Right ventricle myocardium superior (tissue), 1 donor: ENCODE measurements around the gene CLDN24. TPM values are rescaled to one million over a fixed set of nuclear protein-coding genes. Genes with fewer than 3 reads are reported as not detected.
"Not testable (repeated sequence)": the region's sequence is repeated elsewhere in the genome, so short reads cannot be mapped to it uniquely, and the experiment has no call there.

Experiments
- ATAC-seq: fragments of 200-7000 bp; cut with Tn5 transposase; one replicate; pipeline ENCODE4 v1.9.1; 2020; ENCODE audit warnings: mild to moderate bottlenecking; ENCODE audit not compliant: poor library complexity
- DNase-seq: peaks from one replicate; pipeline ENCODE4 v3.0.0-alpha.2; 2020
- intact Hi-C: fragments of 100-400 bp; cut with DNase I; formaldehyde crosslinking; loops from one replicate; pipeline ENCODE4 v1.11.2; 2022
- total RNA-seq: library from RNA; stranded (reverse); fragmentation: NEBNext Ultra II Directional; extraction: Animal tissue kit (Norgen Biotek cat#: 25700); gene quantifications from one replicate; pipeline ENCODE4 v1.2.1, GENCODE V29; 2021
- donor health status: DM: no; HTN: yes; CAD: no; lungs with severe emphysema.

The CLDN24 gene
- total RNA-seq, 1 donor from 2014 or later, result not detected

DNA sequence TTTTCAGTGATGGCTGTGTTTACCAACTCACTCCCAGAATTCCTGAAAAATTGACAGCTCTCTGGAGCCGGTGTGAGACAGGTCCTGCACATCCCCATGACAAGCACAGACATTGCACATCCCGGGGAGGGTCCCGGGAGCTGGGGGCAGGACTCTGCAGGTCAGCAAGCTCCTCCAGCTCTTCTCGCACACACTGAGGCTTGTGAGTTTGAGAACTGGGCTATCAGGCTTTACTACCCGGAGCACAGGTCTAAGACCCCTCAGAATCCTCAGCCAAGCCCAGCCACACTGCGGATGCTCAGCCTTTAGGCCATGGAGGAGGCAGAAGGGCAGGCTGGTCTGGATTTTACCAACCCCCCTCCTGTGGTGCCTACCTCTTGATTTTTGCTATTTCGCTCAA is 5.6 kb upstream of the CLDN24 start:
- intact Hi-C loops, result no loop called here
- ATAC-seq (no peak), DNase-seq (no peak)

DNA sequence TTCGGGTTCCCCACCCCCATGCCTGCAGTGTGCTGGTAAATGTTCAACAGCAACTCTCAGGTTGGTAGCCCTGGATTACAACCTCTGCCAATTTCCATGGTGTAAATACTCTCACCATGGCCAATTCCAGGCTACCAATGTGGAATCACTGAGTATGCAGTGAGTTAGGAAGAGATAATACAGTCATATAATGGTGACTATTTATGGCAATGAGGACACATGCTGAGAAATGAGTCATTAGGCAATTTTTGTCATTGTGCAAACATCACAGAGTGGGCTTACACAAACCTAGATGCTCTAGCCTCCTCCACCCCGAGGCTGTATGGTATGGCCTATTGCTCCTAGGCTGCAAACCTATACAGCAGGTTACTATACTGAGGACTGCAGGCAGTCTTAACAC is 4.6 kb upstream of the CLDN24 start:
- no peak for ATAC-seq
- no peak for DNase-seq
- intact Hi-C loops, result no loop called here

DNA sequence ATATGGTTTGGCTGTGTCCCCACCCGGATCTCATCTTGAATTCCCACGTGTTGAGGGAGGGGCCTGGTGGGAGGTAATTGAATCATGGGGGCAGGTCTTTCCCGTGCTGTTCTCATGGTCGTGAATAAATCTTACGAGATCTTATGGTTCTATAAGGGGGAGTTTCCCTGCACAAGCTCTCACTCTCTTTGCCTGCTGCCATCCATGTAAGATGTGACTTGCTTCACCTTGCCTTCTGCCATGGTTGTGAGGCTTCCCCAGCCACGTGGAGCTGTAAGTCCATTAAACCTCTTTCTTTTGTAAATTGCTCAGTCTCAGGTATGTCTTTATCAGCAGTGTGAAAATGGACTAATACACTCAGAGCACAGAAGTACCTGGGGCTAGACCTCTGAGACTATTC is 4.2 kb upstream of the CLDN24 start:
- intact Hi-C loops, ATAC-seq, DNase-seq: not testable (repeated sequence)

DNA sequence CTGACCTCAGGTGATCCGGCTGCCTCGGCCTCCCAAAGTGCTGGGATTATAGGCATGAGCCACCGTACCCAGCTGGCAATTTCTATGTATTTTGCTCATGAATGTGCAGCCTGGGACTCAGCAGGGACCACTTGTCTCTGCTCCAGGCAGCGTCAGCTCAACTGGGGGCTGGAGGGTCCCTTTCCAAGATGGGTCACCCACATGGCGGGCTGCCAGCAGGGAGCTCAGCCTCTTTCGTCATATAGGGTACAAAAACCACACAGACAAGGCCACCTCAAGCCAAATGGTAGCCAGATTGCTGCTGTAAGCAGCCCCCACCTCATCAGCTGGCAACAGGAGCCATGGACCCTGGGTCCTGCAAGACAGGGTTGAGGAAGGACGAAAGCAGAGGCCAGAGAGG is 2.4 kb upstream of the CLDN24 start:
- DNase-seq (no peak), ATAC-seq (no peak)
- intact Hi-C loops, result no loop called here

DNA sequence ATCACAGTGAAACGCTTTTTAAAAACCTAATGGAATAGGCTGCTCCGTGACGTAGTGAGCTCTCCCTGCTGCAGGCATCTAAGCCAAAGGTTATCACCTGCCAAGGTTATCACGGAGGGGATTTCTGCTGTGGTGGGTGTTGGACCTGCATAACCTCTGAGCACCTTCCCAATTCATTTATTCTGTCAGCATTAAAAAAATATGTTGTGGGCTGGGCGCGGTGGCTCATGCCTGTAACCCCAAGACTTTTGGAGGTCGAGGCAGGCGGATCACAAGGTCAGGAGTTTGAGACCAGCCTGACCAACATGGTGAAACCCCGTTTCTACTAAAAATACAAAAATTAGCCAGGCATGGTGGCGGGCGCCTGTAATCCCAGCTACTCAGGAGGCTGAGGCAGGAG is 1.8 kb upstream of the CLDN24 start:
- ATAC-seq, intact Hi-C loops, DNase-seq: not testable (repeated sequence)

DNA sequence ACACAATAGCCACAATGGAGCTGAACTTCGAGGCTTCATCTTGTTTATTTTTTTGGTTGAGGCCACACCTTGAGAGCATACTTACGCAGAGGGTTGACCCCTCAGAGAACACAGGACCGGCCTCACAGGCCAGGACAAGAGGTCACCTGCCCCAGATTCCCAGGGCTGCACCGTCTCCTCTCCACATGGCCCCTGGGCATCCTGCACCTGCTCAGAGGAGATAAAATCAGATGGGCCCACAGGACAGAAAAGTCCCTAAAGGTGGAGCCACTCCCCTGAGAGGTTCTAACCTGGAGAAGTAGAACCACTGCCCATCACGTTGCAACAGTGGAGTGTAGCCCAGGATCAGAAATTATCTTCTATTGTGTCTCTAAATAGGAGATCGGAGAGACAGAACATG is 1.1 kb upstream of the CLDN24 start:
- intact Hi-C loops, result no loop called here
- ATAC-seq, result no peak
- DNase-seq, result no peak

DNA sequence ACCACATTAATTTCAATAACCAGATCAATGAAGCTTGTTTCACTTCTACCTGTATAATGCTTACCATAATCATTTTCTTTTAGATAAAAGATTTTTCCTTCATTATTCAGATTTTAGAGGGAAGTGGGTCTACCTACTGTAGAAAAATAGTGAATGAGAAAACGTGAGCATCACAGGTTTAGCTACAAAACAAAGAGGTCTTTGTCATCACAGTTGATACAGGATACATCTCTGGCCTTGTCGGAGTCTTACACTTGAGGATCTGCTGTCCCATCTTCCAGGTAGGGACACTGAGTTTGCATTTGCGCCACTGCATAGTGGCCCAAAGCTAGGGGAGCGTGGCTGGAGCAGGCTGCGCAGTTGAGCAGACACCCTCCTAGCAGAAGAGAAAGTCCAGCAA is 710 bp downstream of the CLDN24 start:
- DNase-seq (no peak), ATAC-seq (no peak)
- intact Hi-C loops, result no loop called here

DNA sequence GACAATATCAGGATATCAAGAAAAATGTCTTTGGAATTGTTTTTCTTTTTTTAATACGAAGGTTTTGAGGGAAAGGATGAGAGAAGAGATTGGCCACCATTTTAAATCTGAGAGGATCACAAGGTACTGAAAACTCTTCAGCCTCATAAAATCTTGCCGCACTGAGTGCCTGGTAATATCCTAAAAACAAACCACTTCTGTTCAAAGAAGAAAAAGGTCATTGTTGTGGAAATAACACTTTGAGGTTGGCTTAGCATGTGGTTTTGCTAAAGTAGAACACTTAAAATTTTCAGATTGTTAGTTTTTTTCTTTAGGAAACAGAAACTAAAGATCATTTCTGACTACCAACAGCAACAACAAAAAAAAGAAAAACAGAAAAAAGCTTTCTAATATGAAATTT is 1.1 kb downstream of the CLDN24 start:
- DNase-seq, result no peak
- intact Hi-C loops, result no loop called here
- no peak for ATAC-seq

DNA sequence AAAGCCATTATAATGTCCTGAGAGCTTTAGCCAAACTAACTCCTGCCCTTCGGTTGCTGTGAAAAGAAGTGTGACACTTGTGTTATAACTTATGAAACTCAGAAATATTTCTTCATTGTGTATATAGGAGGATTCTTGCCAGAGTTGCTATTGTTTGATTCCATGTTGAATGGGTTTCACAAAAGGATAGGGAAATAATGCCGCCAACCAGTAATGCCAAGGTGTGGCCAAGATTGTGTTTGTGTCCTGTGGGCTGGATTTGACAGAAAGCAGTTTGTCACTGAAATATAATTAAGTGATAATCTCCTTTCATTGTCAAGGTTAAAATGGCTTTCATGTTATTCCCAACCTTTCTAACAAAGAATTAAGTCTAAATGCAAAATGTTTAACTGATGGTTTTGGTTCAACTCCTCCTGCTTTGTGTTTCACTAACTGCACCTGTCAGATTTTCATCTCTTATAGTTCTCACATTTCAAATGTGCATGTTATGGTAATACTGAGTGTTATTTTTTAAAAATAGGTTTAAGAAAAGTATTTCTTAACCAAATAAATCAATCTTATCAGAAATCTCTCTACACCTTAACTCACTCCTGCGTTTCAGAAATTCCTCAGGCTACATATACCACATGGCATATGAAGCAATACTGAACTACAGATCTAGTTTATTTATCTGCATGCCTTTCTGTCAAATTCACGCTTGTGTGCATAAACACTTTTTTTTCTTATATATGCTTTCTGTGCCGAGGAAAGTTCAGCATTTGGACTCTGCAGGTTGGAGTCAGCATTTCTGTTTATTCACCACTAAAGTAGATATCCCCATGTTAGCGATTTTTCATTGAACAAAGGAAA is 1.8 kb downstream of the CLDN24 start, which contains the start of gene CLDN22:
CLDN22 (minus strand) TSS at position 66 of the 849 bp plus-strand sequence; CDS start at position 8, 58 bp downstream.
- ATAC-seq (no peak), DNase-seq (no peak)
- intact Hi-C loops, result no loop called here

DNA sequence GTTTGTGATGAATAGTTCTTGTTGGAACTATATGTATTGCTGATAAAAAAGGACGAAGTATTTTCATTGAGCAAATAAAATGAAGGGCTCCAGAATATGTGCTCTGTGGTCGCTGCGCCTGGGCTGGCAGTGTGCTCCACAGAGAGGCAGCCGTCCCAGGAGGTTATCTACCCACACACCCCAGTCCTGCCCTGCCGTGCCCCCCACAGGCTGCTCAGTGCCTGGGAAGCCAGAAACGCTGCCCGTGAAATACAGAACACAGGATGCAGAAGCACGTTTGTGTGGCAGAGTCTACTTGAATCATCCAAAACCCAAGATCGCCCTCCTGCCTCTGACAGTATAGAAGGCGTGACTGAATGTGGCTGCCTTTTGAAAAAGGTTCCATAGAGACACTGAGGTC is 3.6 kb downstream of the CLDN24 start:
- intact Hi-C loops, result no loop called here
- ATAC-seq (no peak), DNase-seq (no peak)

DNA sequence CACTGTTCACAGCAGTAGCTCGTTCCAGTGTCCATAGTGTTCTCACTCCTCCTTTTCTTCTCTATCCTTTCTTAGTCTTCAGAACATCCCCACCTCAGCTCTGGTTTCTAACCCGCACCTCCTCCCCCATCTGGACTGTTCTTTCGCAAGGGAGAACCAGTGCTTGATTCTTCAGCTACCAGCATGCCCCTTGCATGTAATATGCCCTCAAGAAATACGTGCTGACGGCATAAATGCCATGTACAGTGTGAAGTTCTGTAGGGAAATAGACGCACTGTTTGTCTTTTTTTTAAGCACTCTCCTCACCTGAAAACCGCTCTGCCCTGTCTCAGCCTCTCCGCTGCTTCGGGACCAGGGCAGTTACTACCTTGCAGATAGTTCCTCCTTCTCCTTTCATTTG is 7.4 kb downstream of the CLDN24 start:
- DNase-seq (no peak), ATAC-seq (no peak)
- intact Hi-C loops, result no loop called here

DNA sequence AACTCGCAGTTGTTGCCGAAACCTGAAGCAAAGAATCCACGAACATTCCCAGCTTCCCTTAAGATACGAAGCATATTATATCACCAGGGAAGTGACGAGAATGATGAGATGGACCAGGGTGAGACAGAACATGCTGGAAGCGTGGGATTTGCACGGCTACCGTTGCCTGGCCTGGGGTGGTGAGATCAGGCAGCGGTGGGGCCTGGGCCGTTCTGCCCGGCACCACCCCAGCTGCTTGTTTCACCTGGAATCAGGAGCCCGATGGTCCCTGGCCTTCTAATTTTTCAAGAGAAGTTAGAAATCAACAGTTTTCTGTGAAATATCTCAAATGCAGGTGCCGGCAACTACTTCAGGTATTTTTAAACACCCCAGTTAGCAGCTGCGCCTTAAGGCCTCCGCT is 7.9 kb downstream of the CLDN24 start:
- intact Hi-C loops, result no loop called here

DNA sequence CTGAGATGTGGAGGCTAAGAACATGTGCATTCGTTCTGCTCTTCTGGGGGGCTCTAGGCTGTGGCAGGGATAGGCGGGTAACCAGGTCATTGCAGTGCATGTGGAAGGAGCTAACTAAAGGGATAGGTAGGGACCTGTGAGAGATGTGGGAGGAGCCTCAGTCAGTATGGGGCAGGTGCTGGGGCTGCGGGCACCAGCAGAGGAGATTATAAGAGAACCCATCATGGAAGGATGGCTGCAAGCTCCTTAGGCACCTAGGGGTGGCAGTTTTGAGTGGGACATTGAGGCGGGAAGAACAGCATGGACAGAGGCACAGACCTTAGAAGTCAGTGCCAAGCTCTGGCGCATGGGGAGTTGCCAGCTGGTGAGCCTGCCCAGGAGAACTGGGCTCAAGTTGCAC is 9.4 kb downstream of the CLDN24 start:
- ATAC-seq (no peak), DNase-seq (no peak)
- intact Hi-C loops, result no loop called here

More for the DNA sequence above, 7.9 kb downstream of the CLDN24 start:
- ATAC-seq (no peak), DNase-seq (no peak)

DNA sequence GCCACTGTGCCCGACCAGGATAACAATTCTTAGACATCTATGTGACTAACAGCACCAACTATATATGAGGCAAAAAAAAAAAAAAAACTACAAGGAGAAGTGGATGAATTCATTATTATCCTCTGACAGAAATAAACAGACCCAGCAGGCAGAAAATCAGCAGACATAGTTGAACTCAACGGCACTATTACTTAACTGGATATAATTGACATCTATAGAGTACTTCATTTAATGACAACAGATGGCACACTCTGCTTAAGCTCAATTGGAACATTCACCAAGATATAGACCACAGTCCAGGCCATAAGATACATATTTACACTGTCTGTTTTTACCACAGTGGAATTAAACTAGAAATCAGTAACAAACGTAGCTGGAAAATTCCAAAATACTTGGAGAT is 15.4 kb downstream of the CLDN24 start:
- intact Hi-C loops, result no loop called here
- no peak for DNase-seq
- ATAC-seq, result no peak

DNA sequence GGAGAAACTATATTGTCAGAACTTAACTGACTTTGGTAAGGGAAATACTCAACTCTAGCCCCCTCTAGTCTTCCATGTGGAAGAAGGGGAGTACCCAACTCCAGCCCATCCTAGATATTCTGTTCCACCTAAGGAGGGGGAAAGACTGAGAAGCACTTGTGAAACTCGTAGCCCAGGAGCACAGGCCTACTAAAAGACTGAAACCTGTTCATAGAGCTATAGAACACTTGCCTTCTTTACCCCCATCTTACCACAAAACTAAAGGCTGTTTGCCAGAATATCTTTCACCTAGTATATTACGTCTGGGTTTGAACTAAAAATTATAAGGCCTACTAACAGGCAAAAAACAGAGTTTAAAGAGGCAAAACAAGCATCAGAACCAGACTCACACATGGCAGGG is 17.7 kb downstream of the CLDN24 start:
- no peak for DNase-seq
- ATAC-seq, result no peak
- intact Hi-C loops, result no loop called here

DNA sequence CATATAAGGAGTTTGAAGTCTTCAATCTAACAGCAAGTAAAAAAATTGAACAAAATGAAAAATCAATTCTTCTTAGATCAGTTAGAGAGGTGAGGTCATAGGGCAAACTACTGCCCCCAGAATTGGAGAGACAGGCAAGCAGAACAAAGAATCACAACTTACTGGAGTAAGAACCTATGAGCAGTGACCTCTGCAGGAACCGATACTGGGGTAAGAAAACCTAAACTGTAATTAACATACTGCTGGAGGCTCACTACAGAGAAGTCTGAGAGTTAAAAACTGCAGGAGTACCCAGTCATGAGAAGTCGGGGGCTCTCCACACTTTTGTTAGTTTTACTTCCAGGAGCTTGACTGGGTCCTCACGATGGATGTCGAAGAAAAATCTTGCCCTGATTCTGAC is 18.2 kb downstream of the CLDN24 start:
- no peak for DNase-seq
- intact Hi-C loops, result no loop called here
- ATAC-seq, result no peak

DNA sequence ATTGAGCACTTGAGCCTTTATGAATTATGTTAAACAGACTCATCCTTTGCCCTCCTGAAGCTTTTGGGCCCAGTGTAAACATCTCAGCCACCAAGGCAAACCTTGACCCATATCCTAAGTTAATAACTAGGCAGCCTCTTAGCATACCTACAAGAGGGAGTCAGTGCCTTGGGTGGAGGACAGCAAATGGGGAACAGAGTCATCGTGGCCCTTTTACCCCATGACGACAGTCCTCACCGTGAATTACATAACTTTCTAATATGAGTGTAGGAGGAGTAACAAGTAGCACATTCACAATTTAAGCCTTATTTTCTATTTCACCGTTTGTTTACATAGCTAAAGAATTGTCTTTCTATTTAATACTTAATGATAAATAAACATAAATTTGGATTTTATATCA is 18.9 kb downstream of the CLDN24 start:
- ATAC-seq (no peak), DNase-seq (no peak)
- intact Hi-C loops, result no loop called here

DNA sequence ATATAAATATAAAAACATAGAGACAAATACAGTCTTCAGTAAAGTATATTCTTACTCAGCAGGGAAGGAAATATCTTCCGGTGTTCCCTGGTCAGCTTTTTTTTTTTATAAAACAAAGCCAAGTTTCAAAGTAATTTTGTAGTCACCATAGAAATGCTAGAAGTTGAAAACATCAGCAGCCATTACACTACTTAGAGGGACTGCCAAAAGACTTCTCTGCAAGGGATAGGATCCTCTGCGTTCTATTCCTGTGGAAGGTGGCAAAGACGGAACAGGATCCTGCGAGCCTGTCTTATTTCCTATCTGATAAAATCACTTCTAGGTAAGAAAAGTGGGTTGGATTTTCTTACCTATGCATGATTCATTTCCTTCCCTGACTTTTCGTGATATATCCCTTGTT is 21.6 kb downstream of the CLDN24 start:
- ATAC-seq, result no peak
- intact Hi-C loops, result no loop called here

DNA sequence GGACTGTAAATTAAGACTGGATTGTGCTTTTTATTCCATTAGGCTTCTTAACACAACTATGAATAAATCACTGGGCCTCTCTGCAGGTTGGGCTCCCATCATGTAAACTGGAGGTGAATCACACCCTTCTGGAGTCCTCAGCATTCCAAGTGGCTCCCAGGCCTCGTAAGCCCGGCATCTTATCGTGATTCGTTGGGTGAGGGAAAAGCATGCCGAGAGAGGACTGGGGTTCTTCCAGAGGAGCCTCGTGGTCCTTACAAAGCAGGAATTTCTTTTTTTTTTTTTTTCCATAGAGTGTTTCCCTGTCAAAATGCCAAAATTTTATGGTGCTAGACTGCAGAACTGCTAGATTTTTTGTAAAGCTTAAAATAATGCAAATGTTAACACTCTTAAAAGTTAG is 22.2 kb downstream of the CLDN24 start:
- intact Hi-C loops, result no loop called here
- no peak for ATAC-seq
- DNase-seq, result no peak

More for the DNA sequence above, 21.6 kb downstream of the CLDN24 start:
- DNase-seq, result no peak

DNA sequence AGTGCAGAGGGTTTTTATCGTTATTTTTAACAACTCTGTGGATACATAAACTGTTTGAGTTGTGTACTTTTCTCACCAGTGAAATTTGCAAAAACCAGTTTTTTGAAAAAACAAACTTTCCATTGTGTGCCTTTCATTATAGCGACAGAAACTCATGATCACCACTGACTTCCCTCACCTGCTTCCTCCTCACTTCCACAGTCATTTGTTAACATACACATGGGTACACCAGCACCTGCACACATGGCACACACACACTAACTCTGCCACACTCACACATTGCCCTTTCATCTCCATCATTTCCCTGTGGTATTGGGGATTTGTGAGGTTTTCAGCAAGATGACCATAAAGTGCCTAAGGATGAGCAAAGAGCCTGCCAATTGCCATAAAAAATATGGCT is 22.8 kb downstream of the CLDN24 start:
- DNase-seq, result no peak
- no peak for ATAC-seq
- intact Hi-C loops, result no loop called here

DNA sequence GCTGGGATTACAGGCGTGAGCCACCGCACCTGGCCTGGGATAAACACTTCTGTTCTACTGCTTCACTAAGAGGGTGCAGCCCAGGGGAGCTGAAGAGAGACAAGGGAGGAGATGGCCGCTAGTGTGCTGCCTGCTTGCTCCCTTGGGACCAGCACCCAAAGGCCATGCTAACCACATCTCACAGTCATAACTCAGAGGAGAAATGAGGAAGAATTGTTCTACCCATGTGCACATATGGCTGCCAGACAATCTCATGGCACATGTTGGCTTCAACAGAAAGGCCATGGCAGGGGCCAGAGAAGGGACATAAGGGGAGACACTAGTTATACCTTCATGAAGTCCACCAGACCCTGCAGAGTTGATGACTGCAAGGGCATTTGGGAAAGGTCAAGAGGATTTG is 24.6 kb downstream of the CLDN24 start:
- ATAC-seq (no peak), DNase-seq (no peak)
- intact Hi-C loops, result no loop called here
